Hepatic stellate cell (primary cell): ENCODE measurements around the gene PARP2.
"Not testable (repeated sequence)": the region's sequence is repeated elsewhere in the genome, so short reads cannot be mapped to it uniquely, and the experiment has no call there.

Experiments
- DNase-seq: peaks from one replicate; pipeline ENCODE4 v3.0.0; 2011; ENCODE audit warnings: low spot score

Gene PARP2

GRCh38 chr14:20347747-20348146 lies 4.3 kb downstream of the PARP2 start:
- no peak for DNase-seq

- no peak for DNase-seq
Measured at GRCh38 chr14:20350282-20350681, 6.8 kb downstream of the PARP2 start.

- no peak for DNase-seq
Measured at GRCh38 chr14:20350860-20351259, 7.4 kb downstream of the PARP2 start.

- DNase-seq, result no peak
Measured at GRCh38 chr14:20356422-20356821, 13.0 kb downstream of the PARP2 start.

- DNase-seq, result not testable (repeated sequence)
Measured at GRCh38 chr14:20358474-20358873, 15.0 kb downstream of the PARP2 start.

GRCh38 chr14:20365928-20366327 lies 22.5 kb downstream of the PARP2 start:
- no peak for DNase-seq

- no peak for DNase-seq
Measured at GRCh38 chr14:20372796-20373195, 29.4 kb downstream of the PARP2 start.

- no peak for DNase-seq
Measured at GRCh38 chr14:20375471-20375870, 32.0 kb downstream of the PARP2 start.

GRCh38 chr14:20376071-20376588 lies 32.7 kb downstream of the PARP2 start:
- no peak for DNase-seq

GRCh38 chr14:20377171-20377570 lies 33.7 kb downstream of the PARP2 start:
- no peak for DNase-seq

- no peak for DNase-seq
Measured at GRCh38 chr14:20379743-20380142, 36.3 kb downstream of the PARP2 start.

- DNase-seq, result no peak
Measured at GRCh38 chr14:20380681-20381080, 37.2 kb downstream of the PARP2 start.

- DNase-seq, result no peak
Measured at GRCh38 chr14:20381341-20381740, 37.9 kb downstream of the PARP2 start.

GRCh38 chr14:20382526-20382925 lies 39.1 kb downstream of the PARP2 start:
- no peak for DNase-seq

- DNase-seq, result no peak
Measured at GRCh38 chr14:20383032-20383431, 39.6 kb downstream of the PARP2 start.

- DNase-seq, result no peak
Measured at GRCh38 chr14:20383636-20384035, 40.2 kb downstream of the PARP2 start.

- no peak for DNase-seq
Measured at GRCh38 chr14:20384321-20384720, 40.9 kb downstream of the PARP2 start.

- no peak for DNase-seq
Measured at GRCh38 chr14:20384886-20385285, 41.5 kb downstream of the PARP2 start.

- no peak for DNase-seq
Measured at GRCh38 chr14:20386276-20386855, 42.9 kb downstream of the PARP2 start.

- no peak for DNase-seq
Measured at GRCh38 chr14:20387576-20387975, 44.1 kb downstream of the PARP2 start.

- no peak for DNase-seq
Measured at GRCh38 chr14:20388159-20388558, 44.7 kb downstream of the PARP2 start.

GRCh38 chr14:20391505-20391904 lies 48.1 kb downstream of the PARP2 start:
- no peak for DNase-seq

- DNase-seq, result no peak
Measured at GRCh38 chr14:20397511-20397910, 54.1 kb downstream of the PARP2 start.

- DNase-seq, result no peak
Measured at GRCh38 chr14:20400589-20400964, 57.1 kb downstream of the PARP2 start.
